Neural progenitor cell (in vitro differentiated cells): ENCODE results near the gene BRD1. TPM values are rescaled to one million over a fixed set of nuclear protein-coding genes. Genes with fewer than 3 reads are reported as not detected.

Source experiments
- DNase-seq: peaks from one replicate; pipeline ENCODE4 v3.0.0-alpha.2; 2016; ENCODE audit warnings: low spot score
- H2AFZ ChIP-seq: fragments of 200-600 bp; sonication (generic); replicated peaks from 2 replicates; pipeline ENCODE4 v1.6.1; 2016; ENCODE audit warnings: antibody characterized with exemption
- H3F3A ChIP-seq: fragments of 200-600 bp; sonication (generic); 2 replicates; pipeline ENCODE4 v1.6.1; 2016; ENCODE audit warnings: antibody characterized with exemption, low read depth
- H3K27ac ChIP-seq: fragments of 200-600 bp; sonication (generic); 2 replicates; pipeline ENCODE4 v1.5.1; 2016; ENCODE audit warnings: mild to moderate bottlenecking
- H3K27me3 ChIP-seq: fragments of 200-600 bp; sonication (generic); 2 replicates; pipeline ENCODE4 v1.6.1; 2016; ENCODE audit warnings: mild to moderate bottlenecking, moderate library complexity
- H3K36me3 ChIP-seq: fragments of 200-600 bp; sonication (generic); 2 replicates; pipeline ENCODE4 v1.5.1; 2016
- H3K4me1 ChIP-seq: fragments of 200-600 bp; sonication (generic); 2 replicates; pipeline ENCODE4 v1.6.1; 2016; ENCODE audit warnings: mixed run types
- H3K4me2 ChIP-seq: fragments of 200-600 bp; sonication (generic); 2 replicates; pipeline ENCODE4 v1.6.1; 2016
- H3K4me3 ChIP-seq: fragments of 200-600 bp; sonication (generic); 2 replicates; pipeline ENCODE4 v1.5.1; 2016
- H3K79me2 ChIP-seq: fragments of 200-600 bp; sonication (generic); 2 replicates; pipeline ENCODE4 v1.6.1; 2016; ENCODE audit warnings: low read depth
- H3K9ac ChIP-seq: fragments of 200-600 bp; sonication (generic); 2 replicates; pipeline ENCODE4 v1.6.1; 2016
- H3K9me3 ChIP-seq: fragments of 200-600 bp; sonication (generic); 2 replicates; pipeline ENCODE4 v1.5.1; 2016; ENCODE audit warnings: low read depth
- H4K20me1 ChIP-seq: fragments of 200-600 bp; sonication (generic); 2 replicates; pipeline ENCODE4 v1.6.1; 2016; ENCODE audit warnings: low read depth
- H3K27ac Mint-ChIP-seq: 3 replicates; pipeline ENCODE4 v1.8.0; 2021; ENCODE audit warnings: mixed read lengths
- H3K27me3 Mint-ChIP-seq: 2 replicates; pipeline ENCODE4 v1.8.0; 2022; ENCODE audit warnings: low read depth, mild to moderate bottlenecking, inconsistent platforms, moderate library complexity, mixed read lengths; ENCODE audit not compliant: insufficient read depth
- H3K36me3 Mint-ChIP-seq: 3 replicates; pipeline ENCODE4 v1.8.0; 2021; ENCODE audit warnings: mixed read lengths
- H3K4me1 Mint-ChIP-seq: 3 replicates; pipeline ENCODE4 v1.8.0; 2021; ENCODE audit warnings: mixed read lengths
- H3K4me3 Mint-ChIP-seq: 3 replicates; pipeline ENCODE4 v1.8.0; 2021; ENCODE audit warnings: mild to moderate bottlenecking, moderate library complexity, mixed read lengths
- H3K9me3 Mint-ChIP-seq: 3 replicates; pipeline ENCODE4 v1.8.0; 2020; ENCODE audit warnings: mixed read lengths
- CTCF ChIP-seq: fragments of 200-600 bp; sonication (generic); IDR thresholded peaks from 2 replicates; pipeline ENCODE4 v1.5.1; 2017; ENCODE audit warnings: antibody characterized with exemption, mild to moderate bottlenecking
- EZH2 ChIP-seq: fragments of 200-600 bp; sonication (generic); IDR thresholded peaks from 2 replicates; pipeline ENCODE4 v1.6.1; 2017; ENCODE audit warnings: antibody characterized with exemption, mild to moderate bottlenecking, moderate library complexity
- EZH2phosphoT487 ChIP-seq: fragments of 200-600 bp; sonication (generic); IDR thresholded peaks from 2 replicates; pipeline ENCODE4 v1.6.1; 2017; ENCODE audit warnings: antibody characterized with exemption
- total RNA-seq: library from RNA; depleted of rRNA; stranded (reverse); fragments of >200 nt; gene quantifications from 2 replicates; pipeline ENCODE4 v1.2.3, GENCODE V29; 2015; ENCODE audit warnings: low replicate concordance

The BRD1 gene
- total RNA-seq, 1 donor from 2014 or later = 31.2 TPM

DNA sequence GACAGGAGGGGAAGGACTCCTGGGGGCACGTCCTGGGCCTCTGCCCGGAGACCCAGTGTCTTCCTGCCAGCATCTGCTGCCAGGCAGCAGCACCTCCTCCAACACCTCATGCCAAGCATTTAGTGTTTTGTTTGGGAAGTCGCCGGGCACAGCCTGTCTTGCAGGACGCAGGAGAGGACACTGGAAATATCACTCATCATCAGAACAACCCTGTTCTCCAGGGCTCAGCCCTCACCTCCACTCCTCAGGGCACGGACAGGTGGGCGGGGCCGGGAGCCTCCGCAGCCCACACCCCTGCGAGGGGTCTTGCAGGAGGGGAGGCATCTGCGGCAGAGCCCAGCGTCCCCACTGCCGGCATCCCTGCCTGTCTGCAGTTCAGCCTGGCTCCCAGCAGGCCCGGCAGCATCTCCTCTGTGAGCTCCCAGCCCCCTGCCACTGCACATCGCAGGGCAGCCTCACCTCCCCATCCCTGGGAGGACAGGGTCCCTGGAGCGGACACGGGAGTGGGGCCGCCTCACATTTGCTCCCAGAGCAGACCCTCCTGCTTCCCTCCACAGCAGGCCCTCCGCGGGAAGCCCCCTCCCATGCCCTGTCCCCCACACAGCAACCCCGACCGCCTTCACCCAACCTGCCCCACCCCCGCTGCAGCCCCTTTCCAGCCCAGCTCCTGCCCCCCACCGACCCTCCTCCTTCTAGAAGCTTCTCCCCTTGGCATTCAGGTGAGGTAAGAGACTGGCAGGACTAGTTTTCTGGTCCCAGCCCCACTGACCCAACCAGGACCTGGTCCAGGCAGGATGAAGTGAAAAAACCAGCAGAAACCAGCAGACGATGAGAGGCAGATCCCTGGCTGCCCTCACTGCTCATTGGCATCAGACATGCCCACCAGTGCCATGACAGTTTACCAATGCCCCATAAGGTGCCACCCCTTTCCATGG lies 72.7 kb downstream of the BRD1 start:
- Histone ChIP-seq H3K79me2 (no peaks in the 10 kb centered on the region), H3F3A (no peaks in the 10 kb centered on the region), H3K4me1 (peaks cover 9% of the 10 kb centered on the region), H3K27me3 (no peaks in the 10 kb centered on the region), H2AFZ (no peak overlapping the region), H3K36me3 (no peaks in the 10 kb centered on the region), H3K27ac (no peak overlapping the region), H4K20me1 (no peaks in the 10 kb centered on the region), H3K4me2 (no peak overlapping the region), H3K9ac (no peak overlapping the region), H3K9me3 (no peaks in the 10 kb centered on the region), H3K4me3 (no peak overlapping the region)
- H3K36me3 Mint-ChIP-seq = no peaks in the 10 kb centered on the region
- H3K27me3 Mint-ChIP-seq = peaks cover 17% of the 10 kb centered on the region
- H3K4me1 Mint-ChIP-seq = peaks cover 11% of the 10 kb centered on the region
- H3K4me3 Mint-ChIP-seq = no peak overlapping the region
- TF ChIP-seq EZH2 = no peak
- no peak for TF ChIP-seq CTCF
- TF ChIP-seq EZH2phosphoT487 = no peak
- no peak for DNase-seq
- peaks cover 11% of the 10 kb centered on the region for H3K9me3 Mint-ChIP-seq
- H3K27ac Mint-ChIP-seq = no peak overlapping the region

- Mint-ChIP-seq H3K4me3 (no peak overlapping the region), H3K9me3 (peaks cover 11% of the 10 kb centered on the region), H3K27ac (no peak overlapping the region), H3K36me3 (no peaks in the 10 kb centered on the region), H3K27me3 (peaks cover 17% of the 10 kb centered on the region), H3K4me1 (peaks cover 11% of the 10 kb centered on the region)
- no peaks in the 10 kb centered on the region for H3K27me3 ChIP-seq
- no peak overlapping the region for H3K9ac ChIP-seq
- H3K4me1 ChIP-seq = peaks cover 15% of the 10 kb centered on the region
- DNase-seq = no peak
- H3K27ac ChIP-seq = no peak overlapping the region
- no peaks in the 10 kb centered on the region for H3F3A ChIP-seq
- no peaks in the 10 kb centered on the region for H4K20me1 ChIP-seq
- TF ChIP-seq EZH2phosphoT487 (no peak), CTCF (no peak), EZH2 (no peak)
- no peak overlapping the region for H3K4me3 ChIP-seq
- no peaks in the 10 kb centered on the region for H3K36me3 ChIP-seq
- no peak overlapping the region for H3K4me2 ChIP-seq
- H3K79me2 ChIP-seq = no peaks in the 10 kb centered on the region
- H3K9me3 ChIP-seq = no peaks in the 10 kb centered on the region
- no peak overlapping the region for H2AFZ ChIP-seq
Measured at GRCh38 chr22:49753961-49754695, 73.5 kb downstream of the BRD1 start.

GRCh38 chr22:49753276-49753890 lies 74.3 kb downstream of the BRD1 start:
- no peak overlapping the region for H3K9ac ChIP-seq
- H3K4me3 ChIP-seq = no peak overlapping the region
- no peak overlapping the region for H3K27ac ChIP-seq
- H3K4me3 Mint-ChIP-seq = no peak overlapping the region
- H2AFZ ChIP-seq = no peak overlapping the region
- no peaks in the 10 kb centered on the region for H3K79me2 ChIP-seq
- peaks cover 20% of the 10 kb centered on the region for H3K27me3 Mint-ChIP-seq
- no peak overlapping the region for H3K27ac Mint-ChIP-seq
- H3K27me3 ChIP-seq = no peaks in the 10 kb centered on the region
- H3F3A ChIP-seq = peaks cover 3% of the 10 kb centered on the region
- no peaks in the 10 kb centered on the region for H3K36me3 Mint-ChIP-seq
- peaks cover 17% of the 10 kb centered on the region for H3K4me1 ChIP-seq
- no peaks in the 10 kb centered on the region for H3K9me3 ChIP-seq
- no peaks in the 10 kb centered on the region for H3K36me3 ChIP-seq
- TF ChIP-seq EZH2 = no peak
- TF ChIP-seq CTCF = no peak
- TF ChIP-seq EZH2phosphoT487 = no peak
- peaks cover 11% of the 10 kb centered on the region for H3K4me1 Mint-ChIP-seq
- H3K4me2 ChIP-seq = no peak overlapping the region
- H3K9me3 Mint-ChIP-seq = peaks cover 11% of the 10 kb centered on the region
- H4K20me1 ChIP-seq = peaks cover 3% of the 10 kb centered on the region
- DNase-seq = no peak
